Neural cell (in vitro differentiated cells): ENCODE results near the gene L2HGDH. TPM values are rescaled to one million over a fixed set of nuclear protein-coding genes. Genes with fewer than 3 reads are reported as not detected.

Experiments used
- H2AFZ ChIP-seq: fragments of 200-600, 300-800 bp; sonication (generic), shearing (Covaris generic); 2 replicates; pipeline ENCODE4 v1.6.0; 2014; ENCODE audit warnings: low read depth, mild to moderate bottlenecking, antibody characterized with exemption, low read length, moderate library complexity
- H3F3A ChIP-seq: fragments of 200-600 bp; shearing (Covaris generic); 2 replicates; pipeline ENCODE4 v1.6.1; 2016; ENCODE audit warnings: mild to moderate bottlenecking, moderate library complexity, mixed read lengths, antibody characterized with exemption, low read length; ENCODE audit not compliant: insufficient read depth, poor library complexity, severe bottlenecking
- H3K27ac ChIP-seq: fragments of 200-600, 300-800 bp; sonication (generic), shearing (Covaris generic); 2 replicates; pipeline ENCODE4 v1.5.1; 2014; ENCODE audit warnings: mild to moderate bottlenecking, low read length, moderate library complexity
- H3K27me3 ChIP-seq: fragments of 300-800, 200-600 bp; sonication (generic), shearing (Covaris generic); 2 replicates; pipeline ENCODE4 v1.6.0; 2014; ENCODE audit warnings: mild to moderate bottlenecking, low read depth, low read length, moderate library complexity; ENCODE audit not compliant: insufficient read depth
- H3K36me3 ChIP-seq: fragments of 300-800, 200-600 bp; sonication (generic), shearing (Covaris generic); 2 replicates; pipeline ENCODE4 v1.5.1; 2014; ENCODE audit warnings: mild to moderate bottlenecking, antibody characterized with exemption, low read length, moderate library complexity; ENCODE audit not compliant: insufficient read depth
- H3K4me2 ChIP-seq: fragments of 300-800, 200-600 bp; sonication (generic), shearing (Covaris generic); 2 replicates; pipeline ENCODE4 v1.6.0; 2014; ENCODE audit warnings: mild to moderate bottlenecking, low read length
- H3K4me3 ChIP-seq: fragments of 300-800, 200-600 bp; sonication (generic), shearing (Covaris generic); 2 replicates; pipeline ENCODE4 v1.5.1; 2014; ENCODE audit warnings: mild to moderate bottlenecking, low read length, moderate library complexity
- H3K79me2 ChIP-seq: fragments of 200-600 bp; shearing (Covaris generic); replicated peaks from 2 replicates; pipeline ENCODE4 v1.6.0; 2014; ENCODE audit warnings: mild to moderate bottlenecking, low read length, moderate library complexity; ENCODE audit not compliant: insufficient read depth
- H3K9ac ChIP-seq: fragments of 300-800, 200-600 bp; sonication (generic), shearing (Covaris generic); 2 replicates; pipeline ENCODE4 v1.6.1; 2016; ENCODE audit warnings: mild to moderate bottlenecking, low read length, mixed read lengths
- H3K9me2 ChIP-seq: fragments of 200-600 bp; shearing (Covaris generic); 2 replicates; pipeline ENCODE4 v1.6.1; 2016; ENCODE audit warnings: mild to moderate bottlenecking, low read length, mixed read lengths; ENCODE audit not compliant: insufficient read depth
- H3K9me3 ChIP-seq: fragments of 200-600, 300-800 bp; sonication (generic), shearing (Covaris generic); 2 replicates; pipeline ENCODE4 v1.6.1; 2016; ENCODE audit warnings: mild to moderate bottlenecking, mixed run types, low read length, moderate library complexity, mixed read lengths
- H4K20me1 ChIP-seq: fragments of 200-600 bp; shearing (Covaris generic); 2 replicates; pipeline ENCODE4 v1.6.1; 2016; ENCODE audit warnings: mild to moderate bottlenecking, mixed run types; ENCODE audit not compliant: insufficient read depth
- EP300 ChIP-seq: fragments of 450-650 bp; conservative IDR thresholded peaks from 2 replicates; pipeline ENCODE4 v1.6.1; 2014; ENCODE audit warnings: antibody characterized with exemption, mild to moderate bottlenecking, moderate library complexity; ENCODE audit not compliant: poor library complexity, severe bottlenecking
- EZH2 ChIP-seq: fragments of 200-600, 300-800 bp; shearing (Covaris generic), sonication (generic); IDR thresholded peaks from 2 replicates; pipeline ENCODE4 v1.6.1; 2014; ENCODE audit warnings: antibody characterized with exemption, low read length, borderline replicate concordance, mild to moderate bottlenecking; ENCODE audit not compliant: insufficient read depth, poor library complexity, severe bottlenecking
- MXI1 ChIP-seq: fragments of 450-650 bp; conservative IDR thresholded peaks from 2 replicates; pipeline ENCODE4 v1.6.1; 2014; ENCODE audit warnings: antibody characterized with exemption, mild to moderate bottlenecking; ENCODE audit not compliant: poor library complexity, severe bottlenecking
- POLR2AphosphoS5 ChIP-seq: IDR thresholded peaks from 2 replicates; pipeline ENCODE4 v1.6.1; 2012
- RAD21 ChIP-seq: fragments of 450-650 bp; conservative IDR thresholded peaks from 2 replicates; pipeline ENCODE4 v1.6.1; 2014; ENCODE audit warnings: antibody characterized with exemption, mild to moderate bottlenecking, moderate library complexity
- SMC3 ChIP-seq: fragments of 450-650 bp; conservative IDR thresholded peaks from 2 replicates; pipeline ENCODE4 v1.6.1; 2014; ENCODE audit warnings: antibody characterized with exemption, mild to moderate bottlenecking, moderate library complexity; ENCODE audit not compliant: poor library complexity
- TAF1 ChIP-seq: IDR thresholded peaks from 2 replicates; pipeline ENCODE4 v1.6.1; 2012; ENCODE audit warnings: low read depth
- polyA plus RNA-seq: library from polyadenylated mRNA; depleted of rRNA; stranded (reverse); fragments of >200 nt; gene quantifications from 2 replicates; pipeline ENCODE4 v1.2.3, GENCODE V29; 2014
- TF ChIP-seq, protein P1 (sequence below): IDR thresholded peaks from 2 replicates; pipeline ENCODE4 v1.6.1; 2012; ENCODE audit warnings: borderline replicate concordance
- TF ChIP-seq, protein P2 (sequence below): fragments of 450-650 bp; IDR thresholded peaks from 2 replicates; pipeline ENCODE4 v1.5.1; 2014; ENCODE audit warnings: antibody characterized with exemption, mild to moderate bottlenecking, moderate library complexity; ENCODE audit not compliant: poor library complexity, severe bottlenecking

The L2HGDH gene
- polyA plus RNA-seq, 1 donor from 2014 or later = 8.9 TPM

DNA sequence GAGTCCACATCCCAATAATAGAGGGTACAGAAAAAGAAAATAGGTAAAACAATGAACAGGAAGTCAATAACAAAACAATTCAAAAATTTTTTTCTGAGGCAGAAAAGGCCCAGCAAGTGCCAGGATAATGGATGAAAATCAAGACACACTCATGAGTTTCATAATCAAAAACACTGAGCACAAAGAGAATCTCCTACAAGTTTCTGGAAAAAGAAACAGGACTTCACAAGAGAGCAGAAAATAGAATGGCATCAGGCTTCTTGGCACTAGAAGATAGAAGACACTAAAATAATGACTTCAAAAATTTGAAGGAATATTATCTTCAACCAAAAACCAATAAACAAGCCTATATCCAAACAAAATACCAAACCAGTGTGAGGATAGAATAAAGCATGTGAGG lies 36.9 kb upstream of the L2HGDH start:
- no peak overlapping the region for H2AFZ ChIP-seq
- no peak overlapping the region for H3K4me3 ChIP-seq
- no peaks in the 10 kb centered on the region for H3K9me2 ChIP-seq
- H3K27ac ChIP-seq = no peak overlapping the region
- no peaks in the 10 kb centered on the region for H3K79me2 ChIP-seq
- no peak for TF ChIP-seq POLR2AphosphoS5
- no peak for TF ChIP-seq TAF1
- TF ChIP-seq MXI1 = no peak
- no peak for TF ChIP-seq EZH2
- TF ChIP-seq, protein P1, sequence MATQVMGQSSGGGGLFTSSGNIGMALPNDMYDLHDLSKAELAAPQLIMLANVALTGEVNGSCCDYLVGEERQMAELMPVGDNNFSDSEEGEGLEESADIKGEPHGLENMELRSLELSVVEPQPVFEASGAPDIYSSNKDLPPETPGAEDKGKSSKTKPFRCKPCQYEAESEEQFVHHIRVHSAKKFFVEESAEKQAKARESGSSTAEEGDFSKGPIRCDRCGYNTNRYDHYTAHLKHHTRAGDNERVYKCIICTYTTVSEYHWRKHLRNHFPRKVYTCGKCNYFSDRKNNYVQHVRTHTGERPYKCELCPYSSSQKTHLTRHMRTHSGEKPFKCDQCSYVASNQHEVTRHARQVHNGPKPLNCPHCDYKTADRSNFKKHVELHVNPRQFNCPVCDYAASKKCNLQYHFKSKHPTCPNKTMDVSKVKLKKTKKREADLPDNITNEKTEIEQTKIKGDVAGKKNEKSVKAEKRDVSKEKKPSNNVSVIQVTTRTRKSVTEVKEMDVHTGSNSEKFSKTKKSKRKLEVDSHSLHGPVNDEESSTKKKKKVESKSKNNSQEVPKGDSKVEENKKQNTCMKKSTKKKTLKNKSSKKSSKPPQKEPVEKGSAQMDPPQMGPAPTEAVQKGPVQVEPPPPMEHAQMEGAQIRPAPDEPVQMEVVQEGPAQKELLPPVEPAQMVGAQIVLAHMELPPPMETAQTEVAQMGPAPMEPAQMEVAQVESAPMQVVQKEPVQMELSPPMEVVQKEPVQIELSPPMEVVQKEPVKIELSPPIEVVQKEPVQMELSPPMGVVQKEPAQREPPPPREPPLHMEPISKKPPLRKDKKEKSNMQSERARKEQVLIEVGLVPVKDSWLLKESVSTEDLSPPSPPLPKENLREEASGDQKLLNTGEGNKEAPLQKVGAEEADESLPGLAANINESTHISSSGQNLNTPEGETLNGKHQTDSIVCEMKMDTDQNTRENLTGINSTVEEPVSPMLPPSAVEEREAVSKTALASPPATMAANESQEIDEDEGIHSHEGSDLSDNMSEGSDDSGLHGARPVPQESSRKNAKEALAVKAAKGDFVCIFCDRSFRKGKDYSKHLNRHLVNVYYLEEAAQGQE = no peak
- TF ChIP-seq EP300 = no peak
- no peak for TF ChIP-seq SMC3
- TF ChIP-seq RAD21 = no peak
- no peaks in the 10 kb centered on the region for H3K9me3 ChIP-seq
- H4K20me1 ChIP-seq = no peaks in the 10 kb centered on the region
- no peak overlapping the region for H3K9ac ChIP-seq
- H3K4me2 ChIP-seq = no peak overlapping the region
- no peaks in the 10 kb centered on the region for H3K36me3 ChIP-seq
- H3F3A ChIP-seq = no peaks in the 10 kb centered on the region
- no peaks in the 10 kb centered on the region for H3K27me3 ChIP-seq

DNA sequence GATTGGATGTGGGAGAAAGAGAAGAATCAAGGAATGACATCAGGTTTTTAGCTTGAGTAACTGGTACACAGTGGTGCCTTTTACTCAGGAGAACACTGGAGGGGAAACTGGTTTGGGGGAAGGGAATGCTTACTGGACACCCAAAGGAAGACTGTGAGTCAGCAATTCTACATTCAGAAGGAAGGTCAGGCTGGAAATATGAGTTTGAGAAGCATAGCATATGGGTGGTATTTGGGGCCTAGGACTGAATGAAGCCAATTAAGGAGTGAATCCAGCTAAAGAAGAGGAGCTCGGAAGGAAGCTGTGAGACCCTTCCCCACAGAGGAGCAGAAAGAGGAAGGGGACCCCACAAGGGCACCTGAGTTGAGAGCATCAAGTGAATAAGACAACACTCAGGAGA lies 35.5 kb upstream of the L2HGDH start:
- H3K36me3 ChIP-seq = no peaks in the 10 kb centered on the region
- no peaks in the 10 kb centered on the region for H3F3A ChIP-seq
- no peaks in the 10 kb centered on the region for H4K20me1 ChIP-seq
- H3K9me3 ChIP-seq = no peaks in the 10 kb centered on the region
- H3K27ac ChIP-seq = no peak overlapping the region
- H3K9ac ChIP-seq = no peak overlapping the region
- no peak overlapping the region for H3K4me3 ChIP-seq
- H3K79me2 ChIP-seq = no peaks in the 10 kb centered on the region
- H2AFZ ChIP-seq = no peak overlapping the region
- no peaks in the 10 kb centered on the region for H3K27me3 ChIP-seq
- no peaks in the 10 kb centered on the region for H3K9me2 ChIP-seq
- H3K4me2 ChIP-seq = no peak overlapping the region
- TF ChIP-seq EZH2 = no peak
- no peak for TF ChIP-seq RAD21
- TF ChIP-seq TAF1 = no peak
- TF ChIP-seq SMC3 = no peak
- TF ChIP-seq, protein P1 = no peak
- no peak for TF ChIP-seq POLR2AphosphoS5
- TF ChIP-seq MXI1 = no peak
- no peak for TF ChIP-seq EP300
- TF ChIP-seq, protein P2, sequence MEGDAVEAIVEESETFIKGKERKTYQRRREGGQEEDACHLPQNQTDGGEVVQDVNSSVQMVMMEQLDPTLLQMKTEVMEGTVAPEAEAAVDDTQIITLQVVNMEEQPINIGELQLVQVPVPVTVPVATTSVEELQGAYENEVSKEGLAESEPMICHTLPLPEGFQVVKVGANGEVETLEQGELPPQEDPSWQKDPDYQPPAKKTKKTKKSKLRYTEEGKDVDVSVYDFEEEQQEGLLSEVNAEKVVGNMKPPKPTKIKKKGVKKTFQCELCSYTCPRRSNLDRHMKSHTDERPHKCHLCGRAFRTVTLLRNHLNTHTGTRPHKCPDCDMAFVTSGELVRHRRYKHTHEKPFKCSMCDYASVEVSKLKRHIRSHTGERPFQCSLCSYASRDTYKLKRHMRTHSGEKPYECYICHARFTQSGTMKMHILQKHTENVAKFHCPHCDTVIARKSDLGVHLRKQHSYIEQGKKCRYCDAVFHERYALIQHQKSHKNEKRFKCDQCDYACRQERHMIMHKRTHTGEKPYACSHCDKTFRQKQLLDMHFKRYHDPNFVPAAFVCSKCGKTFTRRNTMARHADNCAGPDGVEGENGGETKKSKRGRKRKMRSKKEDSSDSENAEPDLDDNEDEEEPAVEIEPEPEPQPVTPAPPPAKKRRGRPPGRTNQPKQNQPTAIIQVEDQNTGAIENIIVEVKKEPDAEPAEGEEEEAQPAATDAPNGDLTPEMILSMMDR = no peak
